Testis (tissue), 3 donors: ENCODE data around the gene HECW1. TPM values are rescaled to one million over a fixed set of nuclear protein-coding genes. Genes with fewer than 3 reads are reported as not detected.

Source experiments
- DNase-seq: peaks from one replicate; pipeline ENCODE4 v3.0.0-alpha.2; 2019
- H3K27ac ChIP-seq, 2 donors: fragments of 200-600 bp; sonication (generic); one replicate each; pipeline ENCODE4 v1.5.1; 2019
- H3K27me3 ChIP-seq: fragments of 200-600 bp; sonication (generic); one replicate; pipeline ENCODE4 v1.5.1; 2019
- H3K36me3 ChIP-seq: fragments of 200-600 bp; sonication (generic); one replicate; pipeline ENCODE4 v1.5.1; 2017; ENCODE audit warnings: low read depth; ENCODE audit errors: missing control alignments
- H3K4me1 ChIP-seq: fragments of 200-600 bp; sonication (generic); one replicate; pipeline ENCODE4 v1.5.1; 2019
- H3K4me3 ChIP-seq, 2 donors: fragments of 200-600 bp; sonication (generic); one replicate each; pipeline ENCODE4 v1.5.1; 2017 to 2019
- H3K9me3 ChIP-seq: fragments of 200-600 bp; sonication (generic); one replicate; pipeline ENCODE4 v1.5.1; 2017
- CTCF ChIP-seq, 3 experiments: fragments of 450-650 bp in 2 of 3; fragments of 200-600 bp in 1 of 3; sonication (generic) in 1 of 3; IDR thresholded peaks; one replicate each; pipeline ENCODE4 v1.5.1; 2016 to 2019; ENCODE audit warnings: antibody characterized with exemption in 3 of 3, mild to moderate bottlenecking in 2 of 3, moderate library complexity in 1 of 3
- POLR2A ChIP-seq: fragments of 450-650 bp; IDR thresholded peaks from one replicate; pipeline ENCODE4 v1.6.1; 2017; ENCODE audit warnings: antibody characterized with exemption, mild to moderate bottlenecking, moderate library complexity
- WGBS, 2 donors: methylation state at CpG; one replicate each; pipeline ENCODE4 v1.1.5; 2018; 5-methylcytosine and 5-hydroxymethylcytosine counted together
- intact Hi-C: fragments of 100-400 bp; cut with DNase I; formaldehyde crosslinking; loops from one replicate; pipeline ENCODE4 v1.15.1; 2023; ENCODE audit warnings: low total_unique reads
- polyA plus RNA-seq: library from polyadenylated mRNA; stranded (reverse); fragments of 350-450 nt; fragmentation: Illumina TruSeq; extraction: RNeasy Lipid Tissue Mini Kit (QIAGEN cat#74804); gene quantifications from one replicate; pipeline ENCODE4 v1.2.3, GENCODE V29; 2014; ENCODE audit warnings: low read depth, low replicate concordance; ENCODE audit not compliant: insufficient read depth
- total RNA-seq, 2 donors: library from RNA; depleted of rRNA; stranded (reverse); fragments of >200 nt; gene quantifications; one replicate each; pipeline ENCODE4 v1.2.3, GENCODE V29; 2016

Gene HECW1
- total and polyA plus RNA-seq, 3 donors from 2014 or later: 3.2 to 14.5 (median 5.0) TPM

- Histone ChIP-seq H3K27ac (no peak overlapping the region), H3K4me1 (no peaks in the 10 kb centered on the region), H3K27me3 (no peaks in the 10 kb centered on the region), H3K36me3 (no peaks in the 10 kb centered on the region), H3K4me3 (no peak overlapping the region), H3K9me3 (no peaks in the 10 kb centered on the region)
- no peak for DNase-seq
- WGBS, 2 donors: 50% methylated on average over 8 of the region's 8 CpGs
- intact Hi-C loops: no loop called here
- TF ChIP-seq POLR2A: no peak
- TF ChIP-seq CTCF (IDR thresholded peaks at IDR 0.05): no peak
Observed at GRCh38 chr7:43513251-43513650, 400.8 kb downstream of the HECW1 start.

GRCh38 chr7:43516581-43517342 lies 404.3 kb downstream of the HECW1 start:
- Histone ChIP-seq H3K4me1 (no peaks in the 10 kb centered on the region), H3K27me3 (no peaks in the 10 kb centered on the region), H3K36me3 (no peaks in the 10 kb centered on the region), H3K9me3 (no peaks in the 10 kb centered on the region), H3K27ac (no peak overlapping the region), H3K4me3 (no peak overlapping the region)
- intact Hi-C loops: no loop called here
- no peak for DNase-seq
- TF ChIP-seq POLR2A (no peak), CTCF (IDR thresholded peaks at IDR 0.05) (no peak)
- 86 to 87% methylated on average over 9 of the region's 9 CpGs for WGBS, 2 donors

- TF ChIP-seq POLR2A: no peak
- TF ChIP-seq CTCF (IDR thresholded peaks at IDR 0.05): no peak
- 46 to 83% methylated on average over 2 of the region's 2 CpGs for WGBS, 2 donors
- Histone ChIP-seq H3K36me3 (no peaks in the 10 kb centered on the region), H3K4me3 (no peak overlapping the region), H3K9me3 (no peaks in the 10 kb centered on the region), H3K4me1 (no peaks in the 10 kb centered on the region), H3K27ac (no peak overlapping the region), H3K27me3 (no peaks in the 10 kb centered on the region)
- no peak for DNase-seq
- intact Hi-C loops: no loop called here
Observed at GRCh38 chr7:43517464-43517863, 405.0 kb downstream of the HECW1 start.

GRCh38 chr7:43520201-43520600 lies 407.8 kb downstream of the HECW1 start:
- WGBS, 2 donors: 83 to 85% methylated on average over 8 of the region's 8 CpGs
- no peaks in the 10 kb centered on the region for H3K27me3 ChIP-seq
- H3K4me1 ChIP-seq: no peaks in the 10 kb centered on the region
- H3K4me3 ChIP-seq: no peak overlapping the region
- intact Hi-C loops: no loop called here
- H3K27ac ChIP-seq: no peak overlapping the region
- no peaks in the 10 kb centered on the region for H3K36me3 ChIP-seq
- no peaks in the 10 kb centered on the region for H3K9me3 ChIP-seq
- TF ChIP-seq POLR2A (no peak), CTCF (IDR thresholded peaks at IDR 0.05) (no peak)
- DNase-seq: no peak
